HG02973 (cell line): ENCODE data around the gene WNT3A.

Experiments used
- ATAC-seq: cut with Tn5 transposase; IDR thresholded peaks from one replicate; pipeline ENCODE4 v1.9.1; 2021; ENCODE audit warnings: moderate library complexity; ENCODE audit not compliant: unreplicated experiment

Gene WNT3A

DNA sequence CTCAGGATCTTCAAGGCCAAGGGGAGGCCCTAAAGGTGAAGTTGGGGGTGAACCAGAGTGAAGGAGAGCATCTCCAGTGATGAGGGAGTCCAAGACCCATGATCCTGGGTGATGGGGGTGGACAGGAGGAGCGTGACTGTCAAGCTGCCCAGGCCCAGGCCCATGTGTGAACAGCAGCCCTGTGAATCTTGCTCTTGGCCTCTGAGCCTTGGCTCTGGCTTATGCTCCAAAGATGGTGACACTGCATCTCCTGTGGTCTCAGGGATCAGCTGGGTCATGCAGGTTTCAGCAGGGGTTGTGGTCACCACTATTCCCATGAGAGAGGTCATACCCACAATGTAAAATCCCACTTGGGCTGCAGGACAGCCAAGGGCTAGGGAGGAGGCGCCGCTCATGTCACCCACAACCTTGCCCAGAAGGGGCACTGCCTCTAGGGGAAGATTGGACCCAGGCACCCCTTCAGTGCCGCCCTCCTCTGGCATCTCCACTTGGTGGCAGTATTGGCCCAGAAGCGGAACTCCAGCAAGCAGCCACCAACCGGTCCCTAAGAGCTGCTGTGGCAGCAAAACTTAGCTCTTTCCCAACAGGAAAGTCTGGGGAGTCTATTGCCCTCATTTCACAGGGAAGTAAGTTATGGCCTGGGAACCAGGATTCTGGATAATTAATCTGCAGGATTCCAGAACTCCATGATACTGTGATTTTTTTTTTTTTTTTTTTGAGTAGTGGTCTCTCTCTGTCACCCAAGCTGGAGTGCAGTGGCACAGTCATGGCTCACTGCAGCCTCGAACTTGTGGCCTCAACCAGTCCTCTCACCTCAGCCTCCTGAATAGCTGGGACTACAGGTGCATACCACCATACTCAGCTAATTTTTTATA, 7.5 kb upstream of the WNT3A start:
- ATAC-seq = peak; percentile 72

DNA sequence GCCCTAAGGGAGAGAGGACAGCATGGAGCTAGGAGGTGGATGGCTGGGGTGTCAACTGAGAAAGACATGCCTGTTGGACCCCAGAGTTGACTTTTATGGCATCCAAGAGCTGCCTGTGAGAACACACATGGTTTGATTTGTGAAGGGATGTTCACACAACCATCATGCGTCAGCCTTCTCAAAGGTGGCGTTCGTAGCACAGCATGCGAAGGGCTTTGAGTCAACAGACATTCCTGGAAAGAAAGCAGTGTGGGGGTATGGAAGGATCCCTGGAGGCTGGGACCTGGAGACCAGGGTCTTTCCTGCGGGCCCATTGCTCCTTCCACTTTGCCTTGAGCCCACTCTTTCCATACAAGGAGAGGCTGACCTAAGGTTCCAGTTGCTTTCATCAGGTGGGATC, 6.4 kb upstream of the WNT3A start:
- no peak for ATAC-seq

DNA sequence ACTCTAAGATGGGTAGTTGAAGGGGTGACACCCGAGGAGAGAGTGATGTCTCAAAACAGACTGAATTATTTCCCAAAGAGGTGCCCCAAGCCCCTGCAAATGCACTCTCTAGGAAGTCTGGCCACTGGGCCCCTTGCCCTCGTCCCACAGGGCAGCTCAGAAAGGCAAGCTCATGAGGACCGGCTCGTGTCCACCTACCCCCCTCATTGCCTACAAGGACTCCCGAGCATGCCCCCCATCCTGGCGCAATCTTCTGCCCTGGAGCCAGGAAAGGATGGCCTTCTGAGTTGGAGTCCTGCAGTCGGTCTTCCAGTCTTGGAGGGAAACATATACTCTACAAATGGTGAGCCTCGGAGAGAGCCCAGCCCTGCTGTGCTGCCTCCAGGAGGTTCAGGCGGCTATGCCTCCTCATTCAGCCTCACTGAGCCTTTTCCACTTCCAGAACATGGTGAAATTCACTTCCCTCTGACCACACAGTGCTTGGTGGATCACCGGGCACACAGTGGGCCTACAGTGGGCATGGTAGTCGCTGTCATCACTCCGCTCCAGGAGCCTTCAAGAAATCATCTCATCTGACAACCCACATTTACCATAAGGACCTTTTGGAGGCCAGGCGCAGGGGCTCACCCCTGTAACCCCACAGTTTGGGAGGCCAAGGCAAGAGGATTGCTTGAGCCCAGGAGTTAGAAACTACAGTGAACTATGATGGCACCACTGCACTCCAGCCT, 5.8 kb upstream of the WNT3A start:
- ATAC-seq = no peak

DNA sequence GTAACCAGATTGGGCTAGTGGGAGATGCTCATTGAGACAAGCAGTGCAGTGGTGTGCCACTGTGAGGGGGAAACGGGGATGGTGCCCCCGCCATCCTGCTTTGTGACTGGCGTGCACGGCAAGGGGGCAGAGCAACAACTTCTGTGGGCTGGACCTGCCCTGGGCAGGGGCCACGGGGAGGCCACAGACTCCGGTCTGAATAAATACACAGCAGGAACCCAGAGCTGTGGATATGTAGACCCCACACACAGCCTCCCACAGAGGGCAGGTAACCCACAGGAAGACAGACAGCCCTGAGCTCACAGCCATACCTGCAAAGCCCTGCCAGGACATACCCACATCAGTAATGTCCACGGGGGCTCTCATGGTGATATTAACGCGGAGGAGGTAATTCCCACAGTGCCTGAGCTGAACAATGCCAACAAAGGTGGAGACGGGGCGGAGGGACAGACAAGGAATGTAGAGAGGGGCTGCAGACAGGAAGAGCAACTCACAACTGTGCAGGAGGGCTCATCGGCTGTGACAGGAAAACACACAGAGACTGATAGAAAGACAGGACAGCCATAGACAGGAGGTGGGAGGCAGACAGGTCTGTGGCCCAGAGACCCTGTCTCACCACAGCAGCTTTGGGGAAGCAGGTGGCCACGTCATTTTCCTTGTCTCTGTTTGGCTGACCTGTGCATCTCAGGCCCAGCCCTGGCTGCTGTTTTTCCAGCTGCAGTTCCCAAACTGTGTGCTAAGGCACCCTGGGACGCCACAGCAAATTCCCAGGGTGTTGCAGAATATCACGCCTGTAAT, 4.9 kb upstream of the WNT3A start:
- ATAC-seq = no peak

DNA sequence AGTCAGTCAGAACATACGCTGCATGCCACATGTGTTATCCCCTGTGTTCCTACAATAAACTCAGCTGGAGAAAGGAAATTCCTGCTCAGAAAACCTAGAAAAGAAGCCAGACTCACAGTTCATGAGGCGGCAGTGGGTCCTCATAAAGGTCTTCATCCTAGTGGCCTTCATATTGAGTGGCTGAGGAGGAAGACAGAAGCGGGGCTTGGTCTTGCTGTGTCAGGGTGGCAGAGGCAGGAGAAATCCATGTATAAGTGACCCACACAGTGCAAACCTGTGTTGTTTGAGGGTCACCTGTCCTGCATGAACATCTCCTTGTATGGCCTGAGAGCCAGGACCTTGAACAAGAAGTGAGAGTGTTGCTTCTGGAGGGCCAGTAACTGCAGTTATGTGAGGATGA, 4.0 kb upstream of the WNT3A start:
- ATAC-seq = no peak

DNA sequence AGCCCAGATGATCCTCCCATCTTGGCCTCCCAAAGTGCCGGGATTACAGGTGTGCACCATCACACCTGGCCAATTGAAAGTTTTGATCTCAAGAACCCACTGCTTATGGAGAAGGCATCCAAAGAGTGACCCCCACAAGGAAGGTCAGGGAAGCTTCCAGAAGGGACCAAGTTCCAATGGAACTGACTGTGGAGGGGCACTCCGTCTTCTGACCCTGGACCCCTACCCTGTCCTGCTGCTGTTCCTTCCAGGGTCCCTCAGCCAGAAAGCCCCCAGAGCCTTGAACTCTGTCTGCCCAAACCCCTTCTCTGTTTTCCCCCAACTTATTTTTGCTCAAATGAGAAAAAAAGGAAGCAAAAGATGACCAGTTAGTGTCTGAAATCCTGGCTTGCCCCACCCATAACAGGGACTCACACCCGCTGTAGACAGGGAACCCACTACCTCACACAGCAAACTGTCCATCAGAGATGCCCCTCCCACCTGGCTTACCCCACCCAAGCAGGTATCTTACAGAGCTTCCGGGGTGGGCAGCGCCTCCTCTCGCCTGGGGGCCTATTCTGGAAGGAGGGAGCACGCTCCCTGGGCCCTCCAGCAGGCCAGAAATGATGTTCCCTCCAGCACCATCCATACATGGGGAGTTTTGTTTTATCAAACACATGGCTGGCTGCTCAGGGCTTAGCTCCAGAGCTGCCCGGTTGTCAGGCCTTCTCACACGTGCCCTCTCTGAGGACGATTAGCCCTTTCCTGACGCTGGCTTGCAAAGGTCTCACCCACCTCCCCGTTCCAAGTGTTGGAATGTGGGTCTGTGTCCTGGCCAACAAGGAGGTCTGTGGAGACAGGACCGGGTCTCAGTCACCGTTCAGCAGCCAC, 3.1 kb upstream of the WNT3A start:
- ATAC-seq = no peak

DNA sequence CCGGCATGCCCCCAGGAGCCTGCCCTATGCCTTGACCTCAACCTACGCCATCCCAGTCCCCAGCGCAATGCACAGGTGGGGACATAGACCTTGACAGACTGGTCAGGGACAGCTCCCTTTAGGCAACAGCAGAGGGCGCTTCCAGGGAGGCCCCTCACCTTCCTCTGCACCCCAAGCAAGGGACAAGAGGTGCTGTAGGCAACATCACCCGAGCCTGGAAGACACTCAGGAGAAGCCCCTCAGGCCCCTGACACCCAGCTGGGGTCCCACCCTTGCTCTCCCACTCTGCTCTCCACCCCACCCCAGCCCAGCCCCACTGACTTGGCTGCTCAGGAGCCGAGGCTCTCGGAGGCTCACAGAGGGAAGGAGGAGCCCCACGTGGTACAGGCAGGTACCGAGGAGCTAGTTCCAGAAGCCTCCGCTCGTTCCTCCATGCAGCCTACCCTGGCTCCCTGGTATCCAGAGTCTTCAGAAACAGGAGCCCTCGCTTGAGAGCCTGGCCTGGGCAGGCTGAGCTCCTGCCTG, 2.4 kb upstream of the WNT3A start:
- ATAC-seq = no peak

DNA sequence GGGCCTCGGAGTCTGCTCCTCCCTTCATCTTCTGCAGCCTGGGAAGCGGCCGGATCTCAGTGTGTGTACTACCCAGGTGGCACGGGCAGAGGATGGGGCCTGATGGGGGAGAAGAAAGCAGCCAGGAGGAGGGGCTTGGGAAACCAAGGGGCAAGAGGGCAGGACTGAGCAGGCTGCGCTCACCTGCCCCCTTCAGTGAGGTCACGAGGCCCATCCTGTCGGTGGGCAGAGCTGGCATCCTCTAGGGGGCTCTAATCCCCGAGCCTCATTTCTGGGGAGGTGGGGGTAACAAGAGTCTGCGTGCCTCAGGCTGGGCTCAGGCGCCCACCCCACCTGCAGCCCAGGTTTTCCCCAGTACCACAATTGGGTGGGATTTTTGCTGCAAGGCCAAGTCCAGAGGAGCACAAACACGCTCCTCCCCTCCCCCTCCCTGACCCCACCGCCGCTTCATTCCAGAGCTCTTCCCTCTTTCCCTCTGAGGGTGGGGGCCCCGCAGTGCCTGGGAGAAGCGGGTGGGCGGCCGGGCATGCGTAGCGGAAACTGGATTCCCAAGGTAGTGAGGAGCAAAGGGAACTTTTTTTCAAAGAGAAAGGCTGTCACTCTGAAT, 1.8 kb upstream of the WNT3A start:
- no peak for ATAC-seq

DNA sequence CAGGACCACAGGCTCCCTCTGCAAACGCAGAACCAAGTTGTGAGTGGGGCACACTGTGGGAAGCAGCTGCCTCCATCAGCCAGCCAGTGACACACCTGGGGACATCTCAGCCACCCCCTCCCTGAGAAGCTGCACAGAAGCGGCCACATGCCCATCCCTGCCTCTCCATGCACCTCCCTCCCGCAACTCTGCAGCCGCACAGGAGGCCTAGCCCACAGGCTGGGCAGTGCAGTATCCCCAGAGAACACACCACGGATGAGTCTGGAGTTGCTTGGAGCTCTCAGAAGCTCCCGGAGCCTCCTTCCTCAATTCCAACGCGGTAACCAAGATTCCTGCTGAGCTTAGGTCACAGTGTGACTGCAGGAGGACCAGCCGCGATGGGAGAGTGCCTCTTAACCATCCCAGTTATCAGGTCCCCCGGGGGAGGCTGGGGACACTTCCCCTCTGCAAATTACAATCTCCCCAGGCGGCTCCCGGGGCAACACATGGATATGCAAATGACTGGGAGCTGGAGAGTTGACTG, 1.2 kb upstream of the WNT3A start:
- ATAC-seq = no peak

DNA sequence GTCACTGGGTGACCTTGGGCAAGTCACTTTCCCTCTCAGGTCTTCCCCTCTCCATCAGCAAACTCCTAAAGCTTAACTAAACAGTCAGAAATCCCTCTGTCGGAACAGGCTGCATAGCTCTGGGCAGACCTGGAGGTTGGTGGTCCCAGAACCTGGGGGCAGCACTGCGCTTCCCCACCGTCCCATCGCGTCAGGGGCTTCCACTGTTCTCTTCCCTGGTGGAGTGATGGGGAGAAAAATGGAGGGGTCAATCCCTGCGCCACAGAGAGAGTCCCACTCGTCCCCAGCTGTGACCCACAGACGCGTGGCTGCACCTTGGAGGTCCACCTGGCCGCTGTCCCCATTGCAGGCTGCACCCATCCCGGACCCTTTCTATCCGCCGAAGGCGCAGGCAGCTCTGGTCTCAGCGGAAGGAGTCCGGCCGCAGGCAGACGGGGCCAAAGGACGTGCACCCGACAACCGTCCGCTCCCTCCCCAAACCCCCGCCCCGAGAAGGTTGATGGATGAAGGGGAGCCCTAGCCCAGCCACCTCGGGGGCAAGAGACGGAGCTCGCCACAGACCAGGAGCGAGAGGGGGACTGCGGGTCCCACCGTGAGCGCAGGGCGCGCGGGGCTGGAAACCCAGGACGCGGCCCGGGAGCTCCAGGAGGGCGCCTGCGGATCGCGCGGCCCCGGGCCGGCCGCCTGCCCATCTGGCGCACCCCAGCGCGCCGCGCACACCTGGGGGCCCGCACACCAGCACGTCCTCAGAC, 588 bp upstream of the WNT3A start:
- ATAC-seq = no peak

DNA sequence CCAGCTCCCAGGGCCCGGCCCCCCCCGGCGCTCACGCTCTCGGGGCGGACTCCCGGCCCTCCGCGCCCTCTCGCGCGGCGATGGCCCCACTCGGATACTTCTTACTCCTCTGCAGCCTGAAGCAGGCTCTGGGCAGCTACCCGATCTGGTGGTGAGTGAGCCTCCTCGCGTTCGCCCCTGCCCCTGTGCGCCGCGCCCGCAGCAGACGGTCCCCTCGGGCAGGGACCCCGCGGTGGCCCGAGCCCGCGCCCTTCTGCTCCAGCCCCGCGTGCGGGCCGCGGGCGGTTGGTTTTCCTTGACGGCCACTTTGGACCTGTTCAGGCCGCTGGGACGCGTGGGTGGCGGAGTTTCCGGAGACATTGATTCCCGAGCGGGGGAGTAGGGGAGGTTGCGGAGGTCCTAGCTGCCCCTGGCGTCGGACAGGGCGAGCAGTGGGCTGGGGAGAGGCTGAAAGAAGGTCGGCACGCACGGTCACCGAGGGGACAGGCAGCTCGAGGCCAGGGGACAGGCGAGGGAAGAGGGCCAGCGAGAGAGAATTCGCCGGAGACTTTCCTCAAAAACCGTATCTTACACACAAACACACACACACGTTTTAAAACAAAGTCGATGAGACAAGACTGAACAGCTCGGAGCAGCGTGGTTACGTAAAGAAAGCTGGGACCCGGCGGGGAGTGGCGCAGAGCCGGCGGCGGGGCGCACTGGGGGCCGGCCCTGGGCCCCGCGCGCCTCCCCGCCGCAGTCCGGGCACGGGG, 427 bp downstream of the WNT3A start:
- ATAC-seq = no peak

DNA sequence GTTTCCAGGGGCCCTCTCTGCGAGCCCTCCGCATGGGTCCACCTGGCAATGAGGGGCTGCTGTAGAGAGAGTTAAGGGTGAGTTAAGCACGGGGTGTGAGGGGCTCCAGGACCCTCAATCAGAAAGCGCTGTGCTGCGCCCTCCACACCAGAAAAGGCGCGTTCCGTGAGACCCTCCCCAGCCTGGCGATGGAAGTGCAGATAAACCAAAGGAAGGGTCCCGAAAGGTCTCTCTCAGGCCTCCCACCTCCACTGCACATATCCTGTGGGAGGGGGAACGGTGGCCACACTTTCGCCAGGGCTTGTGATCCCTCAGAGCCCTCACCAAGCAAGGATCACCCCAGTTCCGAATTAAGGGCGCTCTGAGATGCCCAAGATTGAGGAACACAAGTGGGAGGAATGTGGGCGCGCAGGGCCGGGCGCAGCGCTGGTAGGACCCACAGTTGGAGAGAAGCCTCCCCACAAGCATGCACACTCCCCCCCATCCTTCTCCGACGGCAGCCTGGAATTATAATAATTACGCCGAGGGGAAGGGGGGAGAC, 1.1 kb downstream of the WNT3A start:
- no peak for ATAC-seq

DNA sequence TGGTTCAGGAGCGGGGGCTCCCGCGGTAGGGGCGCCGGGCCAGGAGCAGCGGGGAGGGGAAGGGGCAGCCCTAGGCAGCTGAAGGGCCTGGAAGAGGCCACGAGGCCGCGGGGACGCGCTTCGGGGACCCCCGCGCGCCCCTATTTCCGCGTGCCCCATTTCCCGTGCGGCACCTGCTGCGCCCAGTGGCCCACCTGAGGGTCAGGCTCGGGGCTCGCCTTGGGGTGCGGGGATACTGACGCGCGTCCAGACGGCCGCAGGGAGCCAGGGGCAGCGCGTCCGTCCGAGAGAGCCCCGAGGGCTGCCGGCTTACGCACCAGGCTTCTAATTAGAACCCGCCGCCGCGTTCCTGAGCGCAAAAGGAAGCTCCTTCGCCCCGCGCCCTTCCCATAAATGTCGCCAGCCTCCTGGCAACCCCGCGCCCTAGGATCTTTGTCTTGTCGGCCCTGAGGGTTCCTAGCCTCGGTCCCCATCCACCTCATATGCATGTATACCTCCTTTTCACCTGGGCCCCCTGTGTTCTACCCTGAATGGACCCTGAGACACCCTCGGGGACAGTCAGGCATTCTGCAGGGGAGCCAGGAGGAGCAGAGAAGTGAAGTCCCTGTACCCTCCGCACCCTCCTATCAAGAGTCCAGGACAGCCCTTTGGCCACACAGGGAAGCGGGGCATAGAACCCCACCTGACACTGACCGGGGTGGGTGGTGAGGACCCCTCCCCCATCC, 1.8 kb downstream of the WNT3A start:
- no peak for ATAC-seq

DNA sequence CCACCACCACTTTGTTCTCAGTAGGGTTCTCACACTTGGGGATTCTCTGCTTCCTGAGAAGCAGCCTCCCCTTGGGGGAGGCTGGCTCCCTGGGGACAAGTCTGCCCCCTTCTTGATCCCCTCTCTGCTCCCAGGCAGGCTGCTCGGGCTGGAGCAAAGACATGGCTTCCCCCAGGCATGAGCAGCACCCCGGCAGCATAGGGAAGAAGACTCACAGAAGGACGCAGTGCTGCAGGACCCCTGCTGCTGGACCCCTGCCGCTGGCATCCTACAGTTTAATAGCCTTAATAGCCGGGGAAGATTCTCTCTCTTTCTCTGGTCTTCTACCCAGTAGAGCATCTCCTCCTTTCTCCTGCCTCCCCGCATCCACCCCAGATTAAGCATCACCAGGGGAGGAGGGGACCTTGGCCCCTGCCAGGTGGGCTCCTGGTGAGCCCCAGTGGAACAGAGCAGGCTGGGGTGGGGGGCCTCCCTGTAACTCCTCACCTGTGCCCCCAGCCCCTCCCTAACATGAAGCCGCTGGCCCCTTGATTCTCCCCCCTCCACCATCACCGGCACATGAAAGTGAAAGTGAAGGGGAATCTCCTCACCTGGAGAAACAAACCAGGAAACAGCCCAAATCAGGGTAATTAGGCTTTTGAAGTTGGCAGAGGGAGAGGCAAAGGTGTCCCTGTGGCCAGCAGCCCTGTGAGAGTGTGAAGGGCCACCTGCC, 2.5 kb downstream of the WNT3A start:
- no peak for ATAC-seq

DNA sequence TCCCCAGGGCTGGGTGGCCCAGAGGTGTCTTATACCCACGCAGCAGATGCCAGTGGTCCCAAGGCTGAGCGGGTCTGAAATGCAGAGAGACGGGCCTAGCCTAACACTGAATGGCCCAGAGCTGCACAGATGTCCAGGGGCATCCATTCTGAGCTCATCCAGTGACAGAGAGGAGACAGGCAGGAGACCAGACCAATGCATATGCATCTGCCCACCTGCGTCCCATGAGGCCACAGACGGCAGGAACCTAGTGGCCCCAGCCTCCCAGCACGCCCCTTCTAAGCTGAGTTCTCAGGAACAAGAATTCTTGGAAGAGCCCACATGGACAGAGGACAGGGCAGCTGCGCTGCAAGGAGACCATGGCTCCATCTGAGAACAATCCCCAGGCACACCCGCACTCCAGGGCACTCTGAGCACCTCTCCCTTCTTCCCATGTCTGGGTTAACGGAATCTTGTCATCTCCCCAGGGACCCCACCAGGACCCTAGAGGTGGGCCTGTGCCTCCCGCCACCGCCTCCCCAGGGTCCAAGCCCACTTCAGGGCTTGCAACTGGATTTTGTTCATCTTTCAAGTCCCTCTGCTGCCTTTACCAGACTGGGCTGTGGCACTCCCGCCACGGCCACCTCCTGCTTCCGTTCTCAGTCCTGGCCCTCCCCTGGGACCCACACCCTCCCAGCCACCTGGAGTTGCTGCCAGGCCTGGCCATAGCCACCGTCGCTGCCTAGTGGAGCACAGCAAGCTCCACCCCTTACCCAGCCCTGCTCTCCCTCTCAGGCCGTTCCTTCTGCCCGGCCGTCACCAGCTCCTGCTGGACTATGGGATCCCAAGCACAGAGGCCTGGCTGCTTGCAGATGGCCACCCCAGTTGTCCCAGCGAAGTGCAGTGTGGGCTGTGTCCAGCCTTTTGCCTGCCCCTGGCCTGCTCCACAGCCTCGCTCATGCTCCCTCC, 3.3 kb downstream of the WNT3A start:
- no peak for ATAC-seq

DNA sequence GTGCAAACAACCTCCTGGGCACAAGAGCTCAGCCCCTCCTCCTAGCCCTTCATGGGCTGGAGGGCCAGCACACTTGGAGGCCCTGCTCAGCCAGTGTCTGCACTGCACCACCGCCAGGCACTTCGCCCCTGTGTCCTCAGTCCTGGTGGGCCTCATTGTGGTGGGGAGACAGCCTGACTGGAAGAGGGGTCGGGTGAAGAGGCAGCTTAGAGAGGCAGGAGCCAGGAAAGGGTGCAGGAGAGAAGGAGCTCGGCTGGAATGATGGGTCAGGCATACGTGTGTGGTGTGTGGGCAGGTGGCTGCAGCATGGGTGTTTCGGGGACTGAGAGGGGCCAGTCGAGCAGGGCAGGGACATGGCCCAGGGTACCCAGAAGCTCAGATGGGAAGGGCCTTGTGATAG, 4.1 kb downstream of the WNT3A start:
- no peak for ATAC-seq
